PC-9 (cell line): Measurements from ENCODE around the gene PRDM16. TPM values are rescaled to one million over a fixed set of nuclear protein-coding genes. Genes with fewer than 3 reads are reported as not detected.

Experiments used
- BruUV-seq: library from RNA; stranded (reverse); fragments of 400-500 nt; replicated peaks from 2 replicates; lab custom pipeline; 2021; lab: Mats Ljungman, UMichigan
- CTCF ChIA-PET: fragments of 300-600 bp; sonication (Branson Sonifier 250); formaldehyde crosslinking; loops from one replicate; lab custom pipeline; 2022; ENCODE audit warnings: antibody characterized with exemption; lab: Charles Lee
- POLR2A ChIA-PET: fragments of 300-600 bp; sonication (Branson Sonifier 250); formaldehyde crosslinking; loops from one replicate; lab custom pipeline; 2022; ENCODE audit warnings: antibody characterized with exemption; ENCODE audit not compliant: unreplicated experiment; lab: Charles Lee
- DNase-seq, 2 experiments: peaks; one replicate each; pipeline versions ENCODE4 v3.0.0 to v3.0.0-alpha.2; 2015 to 2022; ENCODE audit warnings: mixed read lengths in 1 of 2
- H2AFZ ChIP-seq: fragments of 200-600 bp; sonication (generic); 2 replicates; pipeline ENCODE4 v1.8.1; 2017; ENCODE audit warnings: antibody characterized with exemption
- H3F3A ChIP-seq: fragments of 200-600 bp; sonication (generic); 2 replicates; pipeline ENCODE4 v1.8.1; 2017; ENCODE audit warnings: antibody characterized with exemption, mild to moderate bottlenecking, low read depth; ENCODE audit not compliant: insufficient read depth
- H3K27ac ChIP-seq: fragments of 200-600 bp; sonication (generic); 2 replicates; pipeline ENCODE4 v1.6.1; 2016; ENCODE audit warnings: mixed run types
- H3K27me3 ChIP-seq: fragments of 200-600 bp; sonication (generic); 2 replicates; pipeline ENCODE4 v1.6.1; 2016; ENCODE audit warnings: low read depth, mixed run types; ENCODE audit not compliant: insufficient read depth
- H3K36me3 ChIP-seq: fragments of 200-600 bp; sonication (generic); 2 replicates; pipeline ENCODE4 v1.6.1; 2016; ENCODE audit warnings: low read depth, mixed run types
- H3K4me1 ChIP-seq: fragments of 200-600 bp; sonication (generic); replicated peaks from 2 replicates; pipeline ENCODE4 v1.6.1; 2016; ENCODE audit warnings: mixed run types; ENCODE audit not compliant: insufficient read depth
- H3K4me2 ChIP-seq: fragments of 200-600 bp; sonication (generic); 2 replicates; pipeline ENCODE4 v1.6.1; 2017; ENCODE audit warnings: mixed run types
- H3K4me3 ChIP-seq: fragments of 200-600 bp; sonication (generic); 2 replicates; pipeline ENCODE4 v1.6.1; 2016; ENCODE audit warnings: mixed run types
- H3K79me2 ChIP-seq: fragments of 200-600 bp; sonication (generic); 2 replicates; pipeline ENCODE4 v1.6.1; 2017; ENCODE audit warnings: low read depth, mixed run types
- H3K9me2 ChIP-seq: fragments of 200-600 bp; sonication (generic); 2 replicates; pipeline ENCODE4 v1.8.1; 2017; ENCODE audit warnings: mild to moderate bottlenecking; ENCODE audit not compliant: insufficient read depth
- H3K9me3 ChIP-seq: fragments of 200-600 bp; sonication (generic); 2 replicates; pipeline ENCODE4 v1.8.1; 2016; ENCODE audit warnings: low read depth; ENCODE audit not compliant: insufficient read depth
- H4K20me1 ChIP-seq: fragments of 200-600 bp; sonication (generic); 2 replicates; pipeline ENCODE4 v1.8.1; 2017; ENCODE audit not compliant: insufficient read depth
- CTCF ChIP-seq: fragments of 200-600 bp; sonication (generic); conservative IDR thresholded peaks from 2 replicates; pipeline ENCODE4 v1.6.1; 2017; ENCODE audit warnings: mixed run types, antibody characterized with exemption, mild to moderate bottlenecking, moderate library complexity
- EZH2 ChIP-seq: fragments of 200-600 bp; sonication (generic); IDR thresholded peaks from 2 replicates; pipeline ENCODE4 v1.8.0; 2017; ENCODE audit warnings: antibody characterized with exemption, low read depth
- intact Hi-C: fragments of 100-400 bp; cut with micrococcal nuclease; formaldehyde crosslinking; loops from one replicate; pipeline ENCODE4 v1.10.0; 2022; ENCODE audit not compliant: unreplicated experiment
- total RNA-seq: library from RNA; stranded (reverse); gene quantifications from 2 replicates; pipeline ENCODE4 v1.2.3, GENCODE V29; 2021

PRDM16 gene
- total RNA-seq, 1 experiment from 2014 or later: not detected

DNA sequence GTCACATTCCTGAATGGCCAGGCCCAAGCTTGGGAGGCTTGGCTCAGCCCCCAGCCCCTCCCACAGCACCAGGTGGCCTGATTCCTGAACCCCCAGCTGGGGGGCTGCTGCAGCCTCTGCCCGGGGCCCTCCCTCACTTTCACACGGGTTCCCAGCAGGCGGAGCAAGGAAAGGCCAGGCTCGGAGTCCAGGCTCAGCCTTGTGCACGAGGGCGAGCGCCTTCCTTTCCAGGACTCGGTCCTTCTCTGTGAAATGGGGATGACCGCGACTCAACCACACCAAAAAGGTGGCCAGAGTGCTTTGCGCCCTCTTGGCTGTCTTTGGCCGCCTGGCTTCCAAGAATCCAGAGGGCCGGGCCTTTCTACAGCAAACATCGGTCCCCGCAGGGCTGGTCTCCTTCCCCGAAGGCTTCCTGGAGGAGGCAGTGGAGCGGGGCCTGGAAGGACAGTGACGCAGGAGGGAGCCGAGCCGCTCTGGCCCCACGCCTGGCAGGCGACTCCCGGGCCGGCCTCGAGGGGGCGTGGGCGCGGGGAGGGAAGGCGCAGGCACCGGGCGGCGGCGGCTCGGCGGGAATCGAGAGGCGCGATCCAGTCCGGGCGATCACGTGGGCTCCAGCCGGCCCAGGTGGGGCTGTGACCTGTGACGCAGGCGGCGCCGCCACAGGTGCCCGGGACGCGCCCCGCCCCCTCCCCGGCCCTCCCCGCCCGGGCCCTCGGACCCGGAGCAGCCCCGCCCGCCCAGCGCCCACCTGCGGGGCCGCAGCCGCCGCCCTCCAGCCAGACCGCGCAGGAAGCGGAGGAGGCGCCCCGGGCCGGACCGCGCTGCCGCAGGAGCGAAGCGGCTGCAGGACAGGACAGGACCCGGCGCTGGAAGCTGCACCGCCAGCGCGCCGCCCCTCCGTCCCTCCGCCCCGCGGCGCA lies 385.1 kb downstream of the PRDM16 start, which contains the start of gene ARHGEF16:
TSS of gene ARHGEF16 (plus strand) at position 775 of the 920 bp plus-strand sequence. CDS start 8,420 bp downstream, outside the sequence.
- peaks cover 10% of the 10 kb centered on the region for H3K4me1 ChIP-seq
- H3F3A ChIP-seq: peaks cover 18% of the 10 kb centered on the region; the same call in 1 of the 2 replicates
- H3K9me3 ChIP-seq: no peaks in the 10 kb centered on the region
- H3K79me2 ChIP-seq: 0 out of 2 replicates have a peak, but pooled peaks cover 9% of the 10 kb centered on the region
- ChIA-PET CTCF (interaction anchor here (0.6 to 1.7 kb wide), 13 partner anchors 17 to 1552 kb away, joined by 3 to 23 read pairs (median 6); partner anchors contain the start of genes CEP104 and DFFB), POLR2A (no interaction called here)
- no peaks in the 10 kb centered on the region for H3K9me2 ChIP-seq
- TF ChIP-seq CTCF (peak; percentile 50), EZH2 (no peak)
- intact Hi-C loops: loop anchor here (1.0 to 5.0 kb wide), 5 partner anchors 29 to 447 kb away; partner anchors contain the start of genes C1orf174 and LRRC47
- peak within 1 kb of the TSS; percentile 76 for H3K4me2 ChIP-seq
- TSS peak; percentile 47 for BruUV-seq
- no peaks in the 10 kb centered on the region for H3K36me3 ChIP-seq
- H3K27me3 ChIP-seq: peaks cover 16% of the 10 kb centered on the region
- DNase-seq: peak; percentile 61 to 83
- H3K4me3 ChIP-seq: peak within 1 kb of the TSS; percentile 69
- H3K27ac ChIP-seq: peak within 1 kb of the TSS; percentile 15; the same call in 1 of the 2 replicates
- no peaks in the 10 kb centered on the region for H4K20me1 ChIP-seq
- peak within 1 kb of the TSS; percentile 82 for H2AFZ ChIP-seq

DNA sequence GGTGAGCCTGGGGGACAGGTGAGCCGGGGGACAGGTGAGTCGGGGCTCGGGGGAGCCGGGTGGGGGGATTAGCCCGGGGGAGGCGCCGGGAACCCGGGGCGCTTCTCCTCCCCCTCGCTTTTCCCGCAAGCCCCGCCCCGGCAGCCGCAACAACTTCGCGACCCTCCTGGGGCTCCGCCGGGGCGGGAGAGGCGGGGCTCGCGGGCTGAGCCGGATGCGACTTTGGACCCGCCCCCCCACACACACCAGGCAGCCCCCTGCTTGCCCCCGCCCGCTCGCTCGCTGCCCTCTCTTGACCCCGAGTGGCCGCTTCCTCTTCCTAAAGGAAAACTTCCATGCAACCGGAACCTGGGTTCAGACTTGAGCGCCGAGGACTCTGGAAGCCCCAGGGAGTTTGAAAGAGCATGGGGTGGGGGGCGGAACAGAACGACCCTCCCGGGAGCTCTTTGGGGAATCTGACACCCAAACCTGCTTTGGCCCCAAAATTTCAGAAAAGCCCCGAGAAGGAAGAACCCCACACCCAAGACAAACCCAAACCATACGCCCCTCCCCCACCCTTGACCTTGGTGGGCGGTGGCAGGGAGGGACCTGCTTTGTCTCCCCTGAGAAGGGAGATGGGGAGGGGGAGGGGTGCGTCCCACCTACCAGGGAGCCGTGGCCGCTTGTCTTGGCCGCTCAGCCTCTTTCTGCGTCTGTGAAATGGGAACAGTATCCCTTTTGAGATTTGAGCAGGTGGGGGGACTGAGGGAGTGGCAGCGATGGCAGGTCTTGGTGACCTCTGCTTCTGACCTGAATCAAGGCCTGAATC lies 386.0 kb downstream of the PRDM16 start:
- Histone ChIP-seq H3F3A (peaks cover 25% of the 10 kb centered on the region; the same call in 1 of the 2 replicates), H3K79me2 (0 out of 2 replicates have a peak, but pooled peaks cover 9% of the 10 kb centered on the region), H3K9me2 (no peaks in the 10 kb centered on the region), H3K27ac (no peak overlapping the region), H3K4me3 (peak overlapping the region; percentile 69), H3K27me3 (0 out of 2 replicates have a peak, but pooled peaks cover 10% of the 10 kb centered on the region), H2AFZ (peak overlapping the region; percentile 82), H4K20me1 (no peaks in the 10 kb centered on the region), H3K4me2 (peak overlapping the region; percentile 76), H3K36me3 (no peaks in the 10 kb centered on the region), H3K9me3 (no peaks in the 10 kb centered on the region), H3K4me1 (peaks cover 14% of the 10 kb centered on the region)
- TF ChIP-seq CTCF (no peak), EZH2 (no peak)
- ChIA-PET POLR2A (no interaction called here), CTCF (no interaction called here)
- DNase-seq: no peak
- no TSS peak for BruUV-seq
- intact Hi-C loops: loop anchor here (5.0 kb wide), 1 partner anchor 342 kb away; the partner anchor contains the start of gene LRRC47
